PC-9 (cell line): Measurements from ENCODE around the gene BCAS2.

ENCODE experiments used
- CTCF ChIP-seq: fragments of 200-600 bp; sonication (generic); conservative IDR thresholded peaks from 2 replicates; pipeline ENCODE4 v1.6.1; 2017; ENCODE audit warnings: mixed run types, antibody characterized with exemption, mild to moderate bottlenecking, moderate library complexity
- EZH2 ChIP-seq: fragments of 200-600 bp; sonication (generic); IDR thresholded peaks from 2 replicates; pipeline ENCODE4 v1.8.0; 2017; ENCODE audit warnings: antibody characterized with exemption, low read depth

GRCh38 chr1:114547076-114547475, 34.3 kb downstream of the BCAS2 start:
- TF ChIP-seq CTCF (no peak), EZH2 (no peak)
